ENCODE measurements around the gene TRDMT1.

DNA sequence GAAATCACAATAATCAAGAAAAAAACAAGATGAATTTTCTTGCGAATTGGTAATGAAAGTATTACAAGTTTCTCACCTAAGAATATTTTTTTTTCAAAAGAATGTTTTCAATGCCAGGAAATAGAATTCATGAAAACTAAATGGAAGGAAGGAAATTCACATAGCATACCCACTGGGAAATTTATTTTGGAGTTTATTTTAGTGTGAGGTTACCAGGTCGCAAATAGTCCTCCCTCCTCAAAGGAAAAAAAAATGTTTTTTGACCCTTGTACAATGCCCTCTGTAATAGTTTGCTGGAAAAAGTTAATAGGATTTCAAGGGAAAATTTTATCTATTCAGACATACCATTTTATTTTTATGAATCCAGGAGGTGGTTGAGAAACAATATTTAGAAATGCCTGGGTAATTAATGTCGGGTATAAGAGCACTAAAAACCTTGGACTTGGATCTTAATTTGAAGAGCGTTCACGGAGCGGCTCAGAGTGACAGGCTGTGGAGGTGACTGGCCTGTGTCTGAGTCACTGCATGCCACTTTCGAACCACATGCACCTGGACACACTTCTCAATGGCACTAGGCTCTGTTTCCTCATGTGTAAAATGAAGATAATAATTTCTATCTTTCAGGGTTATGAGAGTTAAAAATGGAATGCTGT is 100.1 kb downstream of the TRDMT1 start:
- no peak for TF ChIP-seq CTCF (IDR thresholded peaks at IDR 0.05)
- TF ChIP-seq POLR2A (IDR thresholded peaks at IDR 0.05): no peak
